OCI-LY7 (cell line): ENCODE data around the gene DBNDD1.
"Not testable (repeated sequence)": the region's sequence is repeated elsewhere in the genome, so short reads cannot be mapped to it uniquely, and the experiment has no call there.

Experiments used
- CTCF ChIP-seq: fragments of 200-600 bp; sonication (generic); conservative IDR thresholded peaks from 2 replicates; pipeline ENCODE4 v1.5.1; 2014; ENCODE audit warnings: mild to moderate bottlenecking, antibody characterized with exemption, low read length, moderate library complexity, mixed read lengths
- EZH2phosphoT487 ChIP-seq: fragments of 200-600 bp; sonication (generic); IDR thresholded peaks from 2 replicates; pipeline ENCODE4 v1.6.1; 2018; ENCODE audit warnings: low read depth, borderline replicate concordance, mild to moderate bottlenecking, mixed run types, antibody characterized with exemption, low read length, moderate library complexity, mixed read lengths

- TF ChIP-seq CTCF, EZH2phosphoT487: not testable (repeated sequence)
These were observed 23.6 kb downstream of the DBNDD1 start for GRCh38 chr16:89995475-89996177.
